Skeletal muscle tissue (tissue), 4 donors: Measurements from ENCODE around the gene ITGA1. TPM values are rescaled to one million over a fixed set of nuclear protein-coding genes. Genes with fewer than 3 reads are reported as not detected.

Source experiments
- H3K27ac ChIP-seq: one replicate; pipeline ENCODE4 v1.7.0; 2013; ENCODE audit warnings: mild to moderate bottlenecking, low read depth, low read length, inconsistent platforms
- H3K27me3 ChIP-seq, 3 donors: one replicate each; pipeline ENCODE4 v1.7.0; 2013; ENCODE audit warnings: low read length in 3 of 3; ENCODE audit not compliant: control insufficient read depth in 3 of 3, insufficient read depth in 3 of 3
- H3K36me3 ChIP-seq, 3 donors: one replicate each; pipeline ENCODE4 v1.7.0; 2013; ENCODE audit warnings: low read length in 3 of 3; ENCODE audit not compliant: control insufficient read depth in 3 of 3, insufficient read depth in 3 of 3
- H3K4me1 ChIP-seq, 3 donors: one replicate each; pipeline ENCODE4 v1.7.0; 2013; ENCODE audit warnings: low read length in 3 of 3, mild to moderate bottlenecking in 3 of 3; ENCODE audit not compliant: control insufficient read depth in 3 of 3, insufficient read depth in 3 of 3
- H3K4me3 ChIP-seq, 3 donors: one replicate each; pipeline ENCODE4 v1.7.0; 2013; ENCODE audit warnings: low read length in 3 of 3
- H3K9ac ChIP-seq, 3 donors: one replicate each; pipeline ENCODE4 v1.7.0; 2013; ENCODE audit warnings: low read length in 3 of 3, mild to moderate bottlenecking in 3 of 3, moderate library complexity in 2 of 3, low read depth in 1 of 3
- H3K9me3 ChIP-seq, 3 donors: one replicate each; pipeline ENCODE4 v1.7.0; 2013; ENCODE audit warnings: low read length in 3 of 3; ENCODE audit not compliant: control insufficient read depth in 3 of 3
- total RNA-seq: library from RNA; depleted of rRNA; stranded (reverse); fragments of >200 nt; gene quantifications from one replicate; pipeline ENCODE4 v1.2.3, GENCODE V29; 2014
- donor health status: Osteomylitis.

Gene ITGA1
- total RNA-seq, 1 donor from 2014 or later = 22.4 TPM

DNA sequence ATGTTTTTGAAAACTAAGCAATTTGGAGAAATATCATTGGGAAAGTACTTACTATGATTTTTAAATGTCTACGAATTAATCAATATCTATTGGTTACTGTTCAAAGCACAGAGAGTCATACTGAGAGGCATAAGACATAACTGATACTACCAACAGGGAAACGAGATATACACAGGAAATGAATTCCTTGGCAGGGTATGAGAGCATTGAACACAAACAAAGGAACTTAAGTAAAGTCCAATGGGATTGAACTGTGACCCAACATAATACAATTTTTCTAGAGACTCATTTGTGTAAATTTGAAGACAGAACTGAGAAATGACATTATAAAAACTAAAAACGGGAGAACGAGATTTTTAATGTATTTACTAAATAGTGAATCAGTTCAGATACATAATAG is 1.3 kb upstream of the ITGA1 start:
- H3K27me3 ChIP-seq = peaks cover 0 to 4% (median 0%) of the 10 kb centered on the region in 3 donors
- no peak overlapping the region for H3K9ac ChIP-seq
- no peak overlapping the region for H3K27ac ChIP-seq
- no peaks in the 10 kb centered on the region for H3K36me3 ChIP-seq
- H3K4me3 ChIP-seq = no peak overlapping the region
- no peaks in the 10 kb centered on the region for H3K9me3 ChIP-seq
- H3K4me1 ChIP-seq = peaks cover 5 to 15% (median 14%) of the 10 kb centered on the region in 3 donors

DNA sequence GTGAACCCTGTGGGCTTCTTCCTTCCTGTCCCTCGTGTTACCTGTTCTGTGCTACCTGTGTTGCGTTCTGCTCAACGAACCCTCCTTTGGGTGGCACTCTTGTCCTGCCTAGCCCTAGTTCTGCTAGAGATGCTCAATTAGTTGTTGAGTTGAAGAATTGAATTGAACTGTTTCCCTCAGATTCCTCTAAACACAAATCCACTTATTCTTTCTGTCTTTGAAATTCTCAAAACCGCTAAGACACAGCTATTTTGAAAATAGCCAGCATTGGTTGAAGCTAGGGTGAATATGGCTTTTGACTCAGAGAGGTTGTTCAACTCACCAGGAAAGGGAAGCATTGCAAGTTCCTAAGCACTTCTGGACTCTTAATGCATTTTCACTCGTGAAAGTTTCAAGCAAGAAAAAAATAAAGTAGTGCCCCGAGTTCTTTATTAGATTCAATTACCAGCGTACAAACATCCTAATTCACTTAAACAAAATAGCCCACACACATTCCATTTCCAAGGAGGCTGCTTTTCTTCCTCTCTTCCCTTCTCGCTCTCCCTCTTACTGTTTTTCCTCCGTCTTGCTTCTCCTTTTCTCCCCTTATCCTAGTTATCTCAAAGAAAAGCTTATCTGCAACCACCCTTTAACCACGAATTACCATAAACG is 642 bp upstream of the ITGA1 start:
- peak overlapping the region in 2 of 3 donors; percentile 78 to 82 for H3K9ac ChIP-seq
- H3K9me3 ChIP-seq = no peaks in the 10 kb centered on the region
- H3K36me3 ChIP-seq = no peaks in the 10 kb centered on the region
- peak overlapping the region; percentile 80 for H3K27ac ChIP-seq
- peak overlapping the region; percentile 78 to 84 (median 83) for H3K4me3 ChIP-seq
- H3K4me1 ChIP-seq = peaks cover 5 to 15% (median 14%) of the 10 kb centered on the region in 3 donors
- peaks cover 0 to 4% (median 0%) of the 10 kb centered on the region in 3 donors for H3K27me3 ChIP-seq

DNA sequence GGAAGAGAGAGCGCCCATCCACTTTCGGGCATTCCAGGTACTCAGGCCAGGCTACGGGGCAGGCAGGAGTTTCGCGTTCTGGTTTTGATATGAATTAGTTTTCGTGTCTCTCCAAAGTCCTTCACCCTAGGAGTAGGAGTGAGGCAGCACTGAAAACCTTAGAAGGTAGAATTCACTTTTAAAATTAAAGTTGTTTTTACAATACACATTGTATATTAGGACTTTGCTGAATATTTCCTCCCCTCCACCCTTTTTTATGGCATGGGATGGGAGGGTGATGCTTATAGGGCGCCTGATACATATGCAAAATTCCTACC is 747 bp downstream of the ITGA1 start:
- no peaks in the 10 kb centered on the region for H3K36me3 ChIP-seq
- H3K9me3 ChIP-seq = no peaks in the 10 kb centered on the region
- peak overlapping the region; percentile 78 to 84 (median 83) for H3K4me3 ChIP-seq
- H3K27me3 ChIP-seq = peaks cover 0 to 4% (median 0%) of the 10 kb centered on the region in 3 donors
- peak overlapping the region; percentile 78 to 87 (median 82) for H3K9ac ChIP-seq
- peak overlapping the region; percentile 80 for H3K27ac ChIP-seq
- H3K4me1 ChIP-seq = peaks cover 5 to 15% (median 14%) of the 10 kb centered on the region in 3 donors

DNA sequence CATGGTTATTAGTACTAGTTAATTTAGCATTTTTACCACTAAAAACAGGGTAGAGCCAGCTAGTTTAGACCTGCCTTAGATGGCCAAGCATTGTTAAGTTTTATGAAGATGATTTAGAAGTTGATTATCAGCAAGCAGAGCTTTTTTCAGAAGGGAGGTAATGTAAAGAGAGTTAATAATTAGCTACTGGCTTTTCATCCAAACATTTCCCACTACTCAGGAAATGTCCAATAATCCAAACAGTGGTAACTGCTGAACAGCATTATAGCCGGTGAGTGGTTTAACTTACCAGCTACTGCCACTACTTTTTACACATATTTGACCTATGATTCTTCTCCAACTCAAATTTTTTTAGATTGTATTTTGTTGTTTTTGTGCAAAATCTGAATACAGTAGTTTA is 1.7 kb downstream of the ITGA1 start:
- Histone ChIP-seq H3K9ac (peak overlapping the region; percentile 51 to 82 (median 78)), H3K4me1 (peaks cover 5 to 15% (median 14%) of the 10 kb centered on the region in 3 donors), H3K27ac (peak overlapping the region; percentile 80)

DNA sequence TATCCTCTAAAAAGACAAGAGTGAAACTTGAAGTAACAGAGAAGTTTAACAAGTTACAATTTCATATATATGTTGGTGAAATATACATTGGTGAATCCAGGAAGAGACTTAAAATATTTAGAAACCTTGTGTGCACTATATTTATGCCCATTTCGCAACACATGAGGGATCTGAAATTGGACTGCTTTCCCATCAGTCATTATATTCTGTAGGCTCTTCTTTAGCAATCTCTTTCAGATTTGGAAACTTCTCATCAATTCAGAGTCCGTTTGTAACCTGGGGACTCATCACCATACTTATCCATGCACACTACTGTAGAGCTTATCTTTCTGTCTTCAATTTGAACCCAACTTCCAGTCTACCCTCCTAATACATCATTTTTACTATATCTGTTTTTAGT is 2.1 kb downstream of the ITGA1 start:
- no peaks in the 10 kb centered on the region for H3K9me3 ChIP-seq
- H3K4me3 ChIP-seq = peak overlapping the region; percentile 18 to 84 (median 78)
- no peaks in the 10 kb centered on the region for H3K36me3 ChIP-seq
- peak overlapping the region; percentile 80 for H3K27ac ChIP-seq
- H3K9ac ChIP-seq = peak overlapping the region in 2 of 3 donors; percentile 51 to 78
- peaks cover 5 to 15% (median 14%) of the 10 kb centered on the region in 3 donors for H3K4me1 ChIP-seq
- peaks cover 0 to 4% (median 0%) of the 10 kb centered on the region in 3 donors for H3K27me3 ChIP-seq

More for the DNA sequence above, 1.7 kb downstream of the ITGA1 start:
- no peaks in the 10 kb centered on the region for H3K36me3 ChIP-seq
- peak overlapping the region; percentile 78 to 84 (median 83) for H3K4me3 ChIP-seq
- H3K27me3 ChIP-seq = peaks cover 0 to 4% (median 0%) of the 10 kb centered on the region in 3 donors
- H3K9me3 ChIP-seq = no peaks in the 10 kb centered on the region

DNA sequence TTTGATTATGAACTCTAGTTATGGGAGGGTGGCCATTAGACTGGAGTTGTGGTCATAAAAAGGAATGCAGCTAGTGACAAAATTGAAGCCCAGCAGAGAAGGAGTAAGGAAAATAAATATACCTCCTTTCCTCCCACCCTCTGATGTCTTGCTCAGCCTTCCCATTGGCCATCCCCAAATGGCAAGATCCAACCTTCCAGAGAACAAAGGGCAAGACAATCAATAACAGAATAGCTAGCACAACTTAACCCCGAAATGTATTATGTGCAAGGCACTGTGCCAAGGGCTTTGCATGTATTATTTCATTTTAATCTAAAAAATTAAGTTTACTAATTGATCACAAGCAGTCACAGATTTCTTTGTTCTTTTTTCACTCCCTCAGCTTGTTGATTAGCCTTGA is 3.6 kb downstream of the ITGA1 start:
- peaks cover 0 to 4% (median 0%) of the 10 kb centered on the region in 3 donors for H3K27me3 ChIP-seq
- peaks cover 5 to 15% (median 14%) of the 10 kb centered on the region in 3 donors for H3K4me1 ChIP-seq
- H3K4me3 ChIP-seq = peak overlapping the region in 1 of 3 donors; percentile 37
- no peak overlapping the region for H3K9ac ChIP-seq
- H3K9me3 ChIP-seq = no peaks in the 10 kb centered on the region
- H3K27ac ChIP-seq = no peak overlapping the region
- no peaks in the 10 kb centered on the region for H3K36me3 ChIP-seq

DNA sequence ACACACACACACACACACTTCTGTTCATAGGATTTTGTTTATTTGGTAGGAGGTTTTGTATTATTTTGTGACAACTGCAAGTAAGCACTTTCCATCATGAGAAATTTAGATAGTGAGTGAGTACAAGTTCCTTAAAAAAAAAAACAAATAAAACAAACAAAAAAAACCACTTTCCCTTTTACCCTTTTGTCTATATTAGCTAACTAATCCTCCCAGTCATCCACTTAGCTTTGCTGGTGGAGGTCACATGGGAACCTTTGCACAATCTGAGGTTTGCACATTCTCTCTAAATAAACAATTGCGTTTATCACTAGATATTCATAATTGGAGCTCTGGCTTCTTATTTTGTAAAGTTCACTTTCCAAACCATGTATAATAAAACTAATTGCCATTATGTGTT is 6.8 kb downstream of the ITGA1 start:
- Histone ChIP-seq H3K4me3 (no peak overlapping the region), H3K27me3 (no peaks in the 10 kb centered on the region), H3K9me3 (no peaks in the 10 kb centered on the region), H3K4me1 (peaks cover 0 to 10% (median 9%) of the 10 kb centered on the region in 3 donors), H3K9ac (no peak overlapping the region), H3K27ac (no peak overlapping the region), H3K36me3 (no peaks in the 10 kb centered on the region)

DNA sequence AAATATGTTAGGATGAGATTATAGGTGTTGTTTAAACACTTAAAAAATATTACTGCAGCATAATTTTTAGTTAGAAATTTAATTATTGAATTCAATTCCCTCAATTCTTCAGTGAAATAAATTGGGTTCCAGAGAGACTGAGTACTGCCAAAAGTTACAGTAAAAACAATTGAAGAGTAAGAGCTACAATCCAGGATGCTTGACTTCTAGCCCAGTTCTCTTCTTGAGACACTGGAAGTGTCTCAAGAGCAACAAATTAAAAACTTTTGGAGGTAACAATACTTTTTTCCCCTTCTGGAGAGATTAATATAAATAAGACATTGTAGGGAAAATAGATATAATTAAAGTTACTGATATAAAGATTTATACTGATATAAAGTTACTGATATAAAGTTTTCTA is 8.3 kb downstream of the ITGA1 start:
- Histone ChIP-seq H3K4me3 (no peak overlapping the region), H3K9me3 (no peaks in the 10 kb centered on the region), H3K36me3 (no peaks in the 10 kb centered on the region), H3K9ac (no peak overlapping the region), H3K27me3 (no peaks in the 10 kb centered on the region), H3K4me1 (peaks cover 8 to 16% (median 13%) of the 10 kb centered on the region in 3 donors), H3K27ac (no peak overlapping the region)

DNA sequence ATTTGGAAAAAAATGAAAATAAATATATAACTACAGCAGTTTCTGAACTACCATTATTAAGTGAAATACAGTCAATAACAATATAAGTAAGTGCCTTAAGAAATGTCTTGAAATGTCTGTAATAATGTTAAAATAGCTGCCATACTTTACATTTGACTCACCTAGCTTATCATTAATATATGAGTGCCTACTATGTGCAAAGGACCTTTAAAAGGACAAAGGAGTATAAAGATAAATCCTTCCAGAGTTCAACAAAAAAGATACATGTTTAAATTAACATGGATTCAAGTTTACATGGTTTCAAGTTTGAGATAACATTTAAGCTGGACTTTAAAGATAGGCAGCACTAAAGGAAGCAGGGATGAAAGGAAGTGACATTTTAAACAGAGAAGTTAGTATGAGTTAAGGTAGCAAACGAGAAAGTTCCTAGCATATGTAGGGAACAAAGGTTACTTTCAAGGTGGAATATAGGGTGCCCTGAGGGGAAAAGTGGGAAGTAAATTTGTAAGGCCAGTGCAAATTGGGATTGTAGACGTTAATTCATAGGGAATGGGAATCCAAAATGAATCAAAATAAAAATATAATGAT is 8.9 kb downstream of the ITGA1 start:
- peak overlapping the region; percentile 11 for H3K27ac ChIP-seq
- no peak overlapping the region for H3K9ac ChIP-seq
- peaks cover 12 to 21% (median 18%) of the 10 kb centered on the region in 3 donors for H3K4me1 ChIP-seq

DNA sequence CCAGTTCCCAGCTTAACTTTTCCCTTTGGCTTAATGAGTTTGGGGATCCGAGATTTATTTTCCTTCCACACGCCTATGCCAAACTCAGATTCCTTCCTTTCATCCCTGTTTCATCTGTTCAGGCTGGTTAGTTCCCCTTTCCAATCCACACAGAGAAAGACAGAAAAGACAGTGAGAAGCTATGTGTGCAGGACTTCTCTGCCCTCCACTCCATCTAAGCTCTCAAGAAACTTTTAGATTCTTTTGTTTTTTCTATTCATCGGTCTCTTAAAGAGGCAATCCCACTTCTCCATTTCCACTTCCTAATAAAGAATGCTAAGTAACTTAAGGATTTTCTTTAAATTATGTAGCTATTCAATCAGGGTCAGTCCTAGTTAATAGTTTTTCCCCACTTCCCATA is 11.2 kb downstream of the ITGA1 start:
- Histone ChIP-seq H3K27ac (peak overlapping the region; percentile 95), H3K9me3 (no peaks in the 10 kb centered on the region), H3K27me3 (no peaks in the 10 kb centered on the region), H3K36me3 (peaks cover 0 to 9% (median 6%) of the 10 kb centered on the region in 3 donors), H3K9ac (peak overlapping the region; percentile 84 to 89 (median 88)), H3K4me1 (peaks cover 17 to 42% (median 25%) of the 10 kb centered on the region in 3 donors), H3K4me3 (peak overlapping the region; percentile 90 to 95 (median 93))

More for the DNA sequence above, 8.9 kb downstream of the ITGA1 start:
- H3K4me3 ChIP-seq = no peak overlapping the region
- peaks cover 0 to 3% (median 2%) of the 10 kb centered on the region in 3 donors for H3K36me3 ChIP-seq
- H3K27me3 ChIP-seq = no peaks in the 10 kb centered on the region
- no peaks in the 10 kb centered on the region for H3K9me3 ChIP-seq
